Measurements from ENCODE around the gene METTL18.
"Not testable (repeated sequence)": the region's sequence is repeated elsewhere in the genome, so short reads cannot be mapped to it uniquely, and the experiment has no call there.

The METTL18 gene

DNA sequence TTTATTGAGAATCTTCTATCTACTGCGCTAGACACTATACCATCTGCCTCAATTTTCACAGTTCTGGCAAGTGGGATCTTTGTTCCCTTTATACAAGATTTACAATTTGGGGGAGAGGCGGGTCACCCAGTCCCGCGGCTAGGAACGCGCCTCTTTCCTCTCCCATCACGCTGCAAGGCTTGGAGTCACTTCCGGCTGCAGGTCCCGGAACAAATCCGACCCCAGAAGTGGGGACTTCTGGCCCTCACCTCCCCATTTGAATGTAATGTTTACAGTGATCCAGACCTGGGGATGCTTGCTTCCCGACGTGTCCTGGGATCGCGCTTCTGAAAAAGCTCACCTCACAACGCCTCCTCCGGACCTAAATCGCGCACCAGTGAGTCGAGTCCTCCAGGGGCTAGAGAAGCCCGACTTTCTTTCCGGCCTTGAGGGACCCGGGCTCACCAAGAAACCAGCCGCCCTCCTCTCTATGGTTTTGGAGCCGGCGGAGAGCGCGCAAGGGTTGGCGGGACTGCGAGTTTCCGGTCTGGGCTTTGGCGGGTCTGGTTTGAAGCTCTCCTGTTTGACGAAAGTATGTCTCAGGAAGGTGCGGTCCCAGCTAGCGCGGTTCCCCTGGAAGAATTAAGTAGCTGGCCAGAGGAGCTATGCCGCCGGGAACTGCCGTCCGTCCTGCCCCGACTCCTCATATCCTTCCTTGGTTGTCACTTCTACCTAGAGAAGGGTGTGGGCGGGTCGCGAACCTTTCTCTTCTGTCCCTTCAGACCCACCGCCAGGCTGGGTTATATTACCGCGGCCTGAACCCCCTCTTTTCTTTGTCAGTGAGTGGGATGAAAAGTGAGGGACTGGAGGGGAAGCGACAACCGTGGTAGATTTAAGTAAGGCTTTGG lies at the start of gene METTL18:
METTL18 (minus strand) TSS at position 378 of the 887 bp plus-strand sequence. CDS start 1,212 bp downstream, outside the sequence.
- Mint-ChIP-seq H3K27ac (peak within 1 kb of the TSS; percentile 90), H3K36me3 (peaks cover 24% of the 10 kb centered on the region), H3K4me1 (peaks cover 41% of the 10 kb centered on the region), H3K27me3 (no peaks in the 10 kb centered on the region), H3K4me3 (peak within 1 kb of the TSS; percentile 90), H3K9me3 (no peaks in the 10 kb centered on the region)
- peak; percentile 99 for ATAC-seq

DNA sequence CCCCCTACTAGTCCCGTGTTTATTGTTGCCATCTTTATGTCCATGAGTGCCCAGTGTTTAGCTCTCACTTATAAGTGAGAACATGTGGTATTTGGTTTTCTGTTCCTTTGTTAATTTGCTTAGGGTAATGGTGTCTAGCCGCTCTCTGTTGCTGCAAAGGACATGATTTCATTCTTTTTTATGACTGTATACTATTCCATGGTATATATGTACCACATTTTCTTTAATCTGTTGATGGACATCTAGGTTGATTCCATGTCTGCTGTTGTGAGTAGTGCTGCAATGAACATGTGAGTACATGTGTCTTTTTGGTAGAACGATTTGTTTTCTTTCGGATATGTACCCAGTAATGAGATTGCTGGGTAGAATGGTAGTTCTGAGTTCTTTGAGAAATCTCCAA lies 44.2 kb upstream of the METTL18 start:
- ATAC-seq: no peak
- peaks cover 24% of the 10 kb centered on the region for H3K9me3 Mint-ChIP-seq
- no peak overlapping the region for H3K4me3 Mint-ChIP-seq
- peaks cover 7% of the 10 kb centered on the region for H3K4me1 Mint-ChIP-seq
- no peak overlapping the region for H3K27ac Mint-ChIP-seq
- H3K36me3 Mint-ChIP-seq: peaks cover 64% of the 10 kb centered on the region
- H3K27me3 Mint-ChIP-seq: no peaks in the 10 kb centered on the region

DNA sequence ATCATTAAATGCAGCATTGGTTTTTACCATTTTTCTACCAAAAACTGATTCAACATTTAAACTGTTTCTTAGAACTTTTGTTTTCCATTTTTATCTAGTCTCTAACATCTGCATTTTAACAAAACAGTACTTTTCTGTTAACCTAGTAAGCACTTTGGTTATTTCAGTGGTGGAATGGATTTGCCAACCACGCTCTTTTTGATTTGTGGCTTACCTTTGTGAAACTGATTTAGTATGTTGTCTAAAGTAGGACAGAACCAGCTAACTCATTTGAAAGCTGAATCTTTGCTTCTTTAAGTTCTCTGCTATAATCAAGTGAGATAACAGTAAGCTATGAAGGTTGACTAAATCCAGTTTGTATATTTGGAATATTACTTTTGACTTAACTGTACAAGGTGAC lies 41.5 kb upstream of the METTL18 start:
- peaks cover 57% of the 10 kb centered on the region for H3K36me3 Mint-ChIP-seq
- ATAC-seq: no peak
- peaks cover 21% of the 10 kb centered on the region for H3K9me3 Mint-ChIP-seq
- H3K27me3 Mint-ChIP-seq: no peaks in the 10 kb centered on the region
- H3K27ac Mint-ChIP-seq: no peak overlapping the region
- H3K4me1 Mint-ChIP-seq: peaks cover 7% of the 10 kb centered on the region
- H3K4me3 Mint-ChIP-seq: no peak overlapping the region

DNA sequence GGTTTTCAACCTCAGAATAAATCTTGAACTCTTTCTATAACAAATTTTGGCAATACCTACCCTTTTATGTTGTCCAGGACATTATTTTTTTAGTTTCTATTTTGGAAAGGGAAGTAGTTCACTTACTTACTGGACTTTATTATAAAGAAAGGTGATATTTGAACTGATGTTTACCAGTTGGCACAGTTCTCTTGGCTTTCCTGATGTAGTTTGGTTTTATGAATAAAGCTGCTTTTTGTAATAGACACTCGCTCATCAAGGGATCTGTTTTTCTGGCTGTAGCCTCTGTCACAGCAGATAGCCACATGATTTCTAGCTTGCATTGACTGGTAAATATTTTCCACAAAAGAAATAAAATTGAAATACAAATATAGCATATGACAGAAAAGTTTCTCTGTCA lies 40.9 kb upstream of the METTL18 start:
- Mint-ChIP-seq H3K27me3 (no peaks in the 10 kb centered on the region), H3K27ac (no peak overlapping the region), H3K4me3 (no peak overlapping the region), H3K9me3 (peaks cover 16% of the 10 kb centered on the region), H3K4me1 (peaks cover 7% of the 10 kb centered on the region), H3K36me3 (peaks cover 57% of the 10 kb centered on the region)
- no peak for ATAC-seq

DNA sequence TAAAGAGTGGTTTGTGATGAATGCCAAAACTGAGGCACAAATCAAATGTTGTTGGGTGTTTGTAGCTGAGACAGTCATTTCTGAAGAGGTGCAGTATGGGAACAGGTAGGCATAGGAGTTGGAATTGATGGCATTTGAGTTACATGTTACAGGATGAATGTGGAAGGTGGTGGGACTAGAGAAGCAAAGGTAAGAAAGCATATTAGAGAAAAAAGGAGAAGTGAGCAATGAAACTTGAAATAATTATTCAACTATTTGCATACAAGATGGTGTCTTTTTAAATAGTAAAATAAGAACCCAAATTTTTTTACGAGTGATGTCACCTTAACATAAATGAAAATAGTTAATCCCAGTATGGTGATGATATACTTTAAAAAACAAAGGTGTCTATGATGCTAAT lies 40.2 kb upstream of the METTL18 start:
- Mint-ChIP-seq H3K4me1 (peaks cover 7% of the 10 kb centered on the region), H3K27me3 (no peaks in the 10 kb centered on the region)

DNA sequence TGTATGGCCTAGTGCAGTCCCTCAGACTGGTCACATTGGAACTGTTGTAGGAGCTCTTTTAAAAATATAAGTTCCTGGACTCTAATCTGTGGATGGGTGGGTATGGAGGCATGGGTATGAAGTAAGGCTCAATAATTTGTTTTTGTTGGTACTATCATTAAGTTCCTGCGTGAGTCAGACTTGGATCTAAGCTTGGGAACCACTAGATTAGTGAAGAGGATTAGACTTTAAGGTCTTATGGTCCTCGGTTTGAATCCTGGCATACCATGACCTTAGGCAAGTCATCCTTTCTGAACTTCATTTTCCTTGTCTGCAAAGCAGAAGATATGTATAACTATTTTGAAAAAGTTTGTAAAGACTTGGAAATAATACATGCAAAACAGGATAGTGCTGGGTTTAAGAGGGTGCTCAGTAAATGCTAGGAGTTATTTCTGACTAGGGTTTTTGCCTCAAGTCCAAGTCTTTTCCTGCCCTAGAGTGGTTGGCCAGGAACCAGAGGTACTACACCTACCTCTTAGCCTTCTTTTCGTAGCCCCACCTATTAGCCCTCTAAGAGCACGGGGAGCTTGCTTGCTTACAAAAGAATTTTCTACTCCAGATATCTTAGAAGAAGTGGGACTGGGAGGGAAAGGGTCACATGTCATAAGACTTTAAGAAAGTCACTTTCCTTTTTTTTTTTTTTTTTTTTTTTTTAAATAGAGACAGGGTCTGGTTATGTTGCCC lies 38.6 kb upstream of the METTL18 start:
- no peak overlapping the region for H3K27ac Mint-ChIP-seq
- H3K27me3 Mint-ChIP-seq: no peaks in the 10 kb centered on the region
- H3K4me3 Mint-ChIP-seq: no peak overlapping the region
- peaks cover 3% of the 10 kb centered on the region for H3K9me3 Mint-ChIP-seq
- no peak for ATAC-seq
- peaks cover 49% of the 10 kb centered on the region for H3K36me3 Mint-ChIP-seq
- H3K4me1 Mint-ChIP-seq: peaks cover 7% of the 10 kb centered on the region

More for the DNA sequence above, 40.2 kb upstream of the METTL18 start:
- no peak for ATAC-seq
- no peak overlapping the region for H3K4me3 Mint-ChIP-seq
- H3K9me3 Mint-ChIP-seq: peaks cover 12% of the 10 kb centered on the region
- peaks cover 54% of the 10 kb centered on the region for H3K36me3 Mint-ChIP-seq
- no peak overlapping the region for H3K27ac Mint-ChIP-seq

DNA sequence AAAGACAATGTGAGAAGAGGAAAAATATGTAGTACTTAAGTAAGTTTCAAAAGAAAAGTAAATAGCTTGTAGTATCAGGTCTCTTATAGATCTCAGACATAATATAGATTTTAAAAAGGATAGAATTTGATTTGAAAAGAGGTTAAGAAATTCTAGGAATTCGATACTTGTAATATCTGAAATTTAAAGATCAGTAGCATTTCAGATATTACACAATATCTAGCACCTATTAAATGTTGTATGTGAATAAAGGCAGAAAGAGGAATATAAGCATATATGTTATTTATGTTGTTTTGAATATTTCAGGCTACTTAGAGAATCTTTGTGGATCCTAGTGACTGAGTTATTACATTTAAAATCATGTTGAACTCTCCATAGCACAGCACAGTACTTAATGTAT lies 35.0 kb upstream of the METTL18 start:
- ATAC-seq: no peak
- Mint-ChIP-seq H3K9me3 (peaks cover under 1% of the 10 kb centered on the region), H3K4me3 (no peak overlapping the region), H3K36me3 (peaks cover 43% of the 10 kb centered on the region), H3K27ac (no peak overlapping the region), H3K4me1 (peaks cover 2% of the 10 kb centered on the region), H3K27me3 (no peaks in the 10 kb centered on the region)

DNA sequence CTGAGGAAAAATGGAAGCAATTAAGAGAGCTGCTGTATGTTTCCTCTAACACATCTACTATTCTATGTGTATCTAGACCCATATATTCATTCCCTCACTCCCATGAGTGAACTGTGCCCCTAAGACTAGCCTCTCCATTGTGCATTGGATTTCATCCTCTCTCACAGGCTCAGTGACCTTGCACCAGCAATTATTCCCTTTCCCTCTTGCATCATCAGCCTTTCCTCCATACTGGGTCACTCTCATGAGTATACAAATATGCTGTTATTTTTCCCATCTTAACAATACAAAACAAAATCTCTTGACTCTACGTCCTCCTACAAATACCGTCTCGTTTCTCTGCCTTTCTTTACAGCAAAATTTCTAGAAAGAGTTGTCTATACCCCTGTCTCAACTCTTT lies 29.4 kb upstream of the METTL18 start:
- H3K4me1 Mint-ChIP-seq: no peaks in the 10 kb centered on the region
- H3K4me3 Mint-ChIP-seq: no peak overlapping the region
- ATAC-seq: no peak
- H3K36me3 Mint-ChIP-seq: peaks cover 30% of the 10 kb centered on the region
- no peak overlapping the region for H3K27ac Mint-ChIP-seq
- no peaks in the 10 kb centered on the region for H3K9me3 Mint-ChIP-seq
- no peaks in the 10 kb centered on the region for H3K27me3 Mint-ChIP-seq

DNA sequence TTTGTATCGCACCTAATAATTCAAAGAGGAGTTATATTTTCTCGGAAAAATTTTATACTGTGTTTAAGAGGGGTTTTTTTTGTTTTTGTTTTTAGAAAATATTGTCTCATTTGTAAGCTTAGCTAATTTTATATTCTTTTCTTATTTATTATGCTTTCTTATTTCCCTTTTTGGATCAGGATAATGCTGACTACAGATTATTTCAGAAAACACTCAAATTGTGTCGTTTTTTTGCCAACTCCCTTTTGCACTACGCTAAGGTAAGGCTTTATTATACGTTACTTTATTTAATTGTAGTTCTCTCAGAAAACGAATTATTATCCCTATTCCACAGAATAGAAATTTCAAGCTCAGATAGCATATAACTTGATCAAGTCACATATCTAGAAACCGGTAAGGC lies 26.8 kb upstream of the METTL18 start:
- H3K27ac Mint-ChIP-seq: no peak overlapping the region

DNA sequence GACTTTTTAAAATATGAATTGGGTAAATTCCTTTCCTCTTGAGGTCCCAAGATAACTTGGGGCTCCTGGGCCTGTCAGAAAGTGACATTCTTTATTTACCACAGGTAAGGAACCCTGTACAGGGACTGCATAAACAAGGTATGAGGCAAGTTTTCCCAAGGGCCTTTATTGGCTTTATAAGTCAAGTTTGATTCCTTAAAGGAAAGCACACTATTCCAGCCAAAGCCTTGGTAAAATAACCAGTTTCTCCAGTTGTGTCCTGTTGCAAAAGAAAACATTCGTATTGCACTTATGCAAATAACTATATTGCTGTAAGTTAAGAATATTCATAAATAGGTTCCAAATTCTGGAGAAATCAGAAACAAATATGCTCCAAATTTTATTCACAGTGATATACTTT lies 21.9 kb upstream of the METTL18 start:
- peaks cover 29% of the 10 kb centered on the region for H3K36me3 Mint-ChIP-seq
- H3K4me1 Mint-ChIP-seq: no peaks in the 10 kb centered on the region
- no peak overlapping the region for H3K4me3 Mint-ChIP-seq
- H3K9me3 Mint-ChIP-seq: no peaks in the 10 kb centered on the region
- ATAC-seq: no peak
- H3K27ac Mint-ChIP-seq: no peak overlapping the region
- no peaks in the 10 kb centered on the region for H3K27me3 Mint-ChIP-seq

More for the DNA sequence above, 26.8 kb upstream of the METTL18 start:
- Mint-ChIP-seq H3K4me3 (no peak overlapping the region), H3K36me3 (peaks cover 29% of the 10 kb centered on the region), H3K27me3 (no peaks in the 10 kb centered on the region), H3K4me1 (no peaks in the 10 kb centered on the region), H3K9me3 (no peaks in the 10 kb centered on the region)
- ATAC-seq: no peak

DNA sequence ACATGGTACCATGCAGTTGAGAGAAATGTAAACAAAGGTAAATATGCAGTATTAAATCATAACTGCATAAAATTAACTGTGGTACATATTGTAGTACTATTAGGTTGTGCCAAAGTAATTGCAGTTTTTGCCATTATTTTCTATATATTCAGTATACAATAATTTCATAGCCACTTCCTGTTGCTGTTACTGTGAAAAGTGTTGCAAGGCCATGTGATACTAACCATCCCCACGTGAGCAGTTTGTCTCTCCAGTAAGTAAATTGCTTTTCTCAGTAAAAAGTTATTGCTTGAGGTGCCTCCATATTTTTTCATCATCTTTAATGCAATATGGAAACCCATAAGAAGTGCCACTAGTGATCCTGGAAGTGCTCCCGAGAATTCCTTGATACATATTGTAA lies 19.6 kb upstream of the METTL18 start:
- Mint-ChIP-seq H3K9me3 (no peaks in the 10 kb centered on the region), H3K27ac (no peak overlapping the region), H3K4me3 (no peak overlapping the region), H3K27me3 (no peaks in the 10 kb centered on the region), H3K4me1 (no peaks in the 10 kb centered on the region), H3K36me3 (peaks cover 23% of the 10 kb centered on the region)
- ATAC-seq: no peak

DNA sequence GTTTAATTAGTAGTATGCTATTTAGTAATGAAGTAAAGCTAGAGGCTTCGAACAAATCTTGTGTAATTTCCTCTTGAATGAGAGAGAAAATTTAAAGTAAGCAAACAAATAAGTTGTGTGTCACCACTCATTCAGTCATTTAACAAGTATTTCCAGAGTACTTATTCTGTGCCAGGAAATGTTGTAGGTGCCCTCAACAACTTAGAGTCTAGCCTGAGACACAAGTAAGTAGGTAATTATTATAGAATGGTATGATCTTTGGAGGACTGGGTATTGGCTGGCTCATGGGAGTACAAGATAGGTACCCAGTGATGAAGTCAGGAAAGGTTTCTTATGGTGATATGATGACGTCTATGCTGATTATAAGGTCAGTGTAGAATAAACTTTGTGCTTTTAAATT lies 17.4 kb upstream of the METTL18 start:
- no peak overlapping the region for H3K27ac Mint-ChIP-seq
- peaks cover 19% of the 10 kb centered on the region for H3K36me3 Mint-ChIP-seq
- ATAC-seq: no peak
- H3K27me3 Mint-ChIP-seq: no peaks in the 10 kb centered on the region
- H3K4me3 Mint-ChIP-seq: no peak overlapping the region
- no peaks in the 10 kb centered on the region for H3K4me1 Mint-ChIP-seq
- no peaks in the 10 kb centered on the region for H3K9me3 Mint-ChIP-seq

DNA sequence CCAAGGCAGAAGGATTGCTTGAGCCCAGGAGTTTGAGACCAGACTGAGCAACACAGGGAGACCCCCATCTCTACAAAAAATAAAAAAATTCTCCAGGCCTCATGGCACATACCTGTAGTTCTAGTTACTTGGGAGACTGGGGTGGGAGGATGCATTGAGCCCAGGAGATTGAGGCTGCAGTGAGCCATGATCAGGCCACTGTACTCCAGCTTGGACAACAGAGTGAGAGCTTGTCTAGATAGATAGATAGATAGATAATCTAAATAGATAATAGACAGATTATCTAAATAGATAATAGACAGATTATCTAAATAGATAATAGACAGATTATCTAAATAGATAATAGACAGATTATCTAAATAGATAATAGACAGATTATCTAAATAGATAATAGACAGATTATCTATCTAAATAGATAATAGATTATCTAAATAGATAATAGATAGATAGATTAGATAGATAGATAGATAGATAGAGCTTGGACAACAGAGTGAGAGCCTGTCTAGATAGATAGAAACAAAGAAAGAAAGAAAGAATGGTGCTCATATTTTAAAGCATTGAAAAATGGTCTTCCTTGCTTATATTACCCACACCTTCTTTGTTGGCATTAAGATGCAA lies 16.8 kb upstream of the METTL18 start:
- not testable (repeated sequence) for H3K9me3 Mint-ChIP-seq, H3K27ac Mint-ChIP-seq, H3K4me1 Mint-ChIP-seq, ATAC-seq, H3K4me3 Mint-ChIP-seq, H3K27me3 Mint-ChIP-seq
- peaks cover 22% of the 10 kb centered on the region for H3K36me3 Mint-ChIP-seq

DNA sequence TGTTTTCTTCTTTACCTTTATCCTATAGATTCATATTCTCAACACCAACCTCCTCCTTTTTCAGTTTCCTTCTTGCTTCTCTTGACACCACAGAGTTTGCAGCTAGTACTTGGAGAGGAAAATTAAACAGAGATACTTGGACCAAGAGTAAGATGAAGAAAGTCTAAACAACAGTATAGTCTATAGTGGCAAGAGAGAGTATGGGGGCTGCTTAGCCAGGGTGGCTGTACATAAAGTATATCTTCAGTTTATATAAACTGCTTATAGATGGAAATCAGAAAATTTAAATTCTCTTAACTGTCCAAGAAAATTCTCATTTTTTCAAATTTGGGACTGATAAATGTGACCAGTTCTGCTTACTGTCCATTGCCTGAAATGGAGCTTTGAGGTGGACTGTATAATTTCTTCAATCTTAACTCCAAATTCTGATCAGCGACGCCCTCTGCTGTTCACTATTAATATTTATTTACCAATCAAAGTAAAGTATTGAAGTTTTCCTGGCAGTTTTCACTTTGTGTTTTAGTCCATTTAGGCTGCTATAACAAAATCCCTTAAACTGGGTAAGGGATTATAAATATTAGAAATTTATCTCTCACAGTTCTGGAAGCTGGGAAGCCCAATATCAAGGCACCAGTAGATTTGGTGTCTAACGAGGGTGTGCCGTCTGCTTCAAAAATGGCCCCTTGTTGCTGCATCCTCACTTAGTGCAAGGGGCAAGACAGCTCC lies 14.8 kb upstream of the METTL18 start:
- no peak overlapping the region for H3K27ac Mint-ChIP-seq
- H3K4me3 Mint-ChIP-seq: no peak overlapping the region
- H3K4me1 Mint-ChIP-seq: no peaks in the 10 kb centered on the region

DNA sequence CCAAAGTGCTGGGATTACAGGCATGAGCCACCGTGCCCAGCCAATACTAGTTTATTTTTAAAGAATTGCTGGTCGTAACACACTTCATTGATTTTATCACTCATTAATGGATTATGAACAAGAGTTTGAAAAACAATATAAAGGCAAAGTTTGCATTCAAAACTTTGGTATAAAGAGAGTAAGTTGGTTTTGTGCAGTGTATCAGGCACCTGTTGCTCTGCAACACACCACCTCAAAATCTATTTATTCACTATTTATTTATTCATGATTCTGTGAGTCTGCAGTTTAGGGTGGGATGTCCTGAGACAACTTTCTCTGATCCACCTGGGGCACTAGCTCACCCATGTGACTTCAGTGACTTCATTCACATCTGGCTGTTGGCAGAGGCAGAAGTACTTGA lies 10.2 kb upstream of the METTL18 start:
- Mint-ChIP-seq H3K4me3 (no peak overlapping the region), H3K27me3 (no peaks in the 10 kb centered on the region), H3K4me1 (no peaks in the 10 kb centered on the region), H3K36me3 (peaks cover 5% of the 10 kb centered on the region), H3K9me3 (no peaks in the 10 kb centered on the region), H3K27ac (no peak overlapping the region)
- ATAC-seq: no peak

More for the DNA sequence above, 14.8 kb upstream of the METTL18 start:
- Mint-ChIP-seq H3K9me3 (no peaks in the 10 kb centered on the region), H3K27me3 (no peaks in the 10 kb centered on the region), H3K36me3 (peaks cover 17% of the 10 kb centered on the region)
- peak; percentile 34 for ATAC-seq

Data from stimulated activated memory B cell treated with anti-CD40 and anti-IgM and Interleukin-4, amounts not matched to agents 10 μg/mL and 1 μg/mL and 100 μg/mL, for 72 hours (primary cell).